BJ (cell line): Measurements from ENCODE around the gene TTC7B. TPM values are rescaled to one million over a fixed set of nuclear protein-coding genes. Genes with fewer than 3 reads are reported as not detected.

Experiments
- CTCF ChIA-PET: fragments of 350-600 bp; formaldehyde crosslinking; extraction: SDS; loops from one replicate; lab custom pipeline; 2021; ENCODE audit warnings: antibody characterized with exemption, inconsistent platforms; lab: Yijun Ruan, JAX
- POLR2A ChIA-PET: fragments of 300-600 bp; sonication (Branson Sonifier 250); formaldehyde crosslinking; extraction: SDS; loops from one replicate; lab custom pipeline; 2021; ENCODE audit warnings: antibody characterized with exemption; lab: Charles Lee
- DNase-seq: peaks from one replicate; pipeline ENCODE4 v3.0.0-alpha.2; 2011; ENCODE audit warnings: low read depth
- H3K27me3 ChIP-seq: 2 replicates; pipeline ENCODE4 v1.6.0; 2011; ENCODE audit warnings: low read length; ENCODE audit not compliant: control insufficient read depth, insufficient read depth
- H3K36me3 ChIP-seq: 2 replicates; pipeline ENCODE4 v1.5.1; 2011; ENCODE audit warnings: low read length; ENCODE audit not compliant: control insufficient read depth, insufficient read depth
- H3K4me3 ChIP-seq: 2 replicates; pipeline ENCODE4 v1.5.1; 2011; ENCODE audit warnings: low read depth, mild to moderate bottlenecking, control low read depth, low read length
- polyA plus RNA-seq: library from polyadenylated mRNA; depleted of rRNA; stranded (reverse); fragments of >200 nt; gene quantifications from 2 replicates; pipeline ENCODE4 v1.2.3, GENCODE V29; 2011; rRNA removed
- TF ChIP-seq, protein P1 (sequence below): IDR thresholded peaks from 2 replicates; pipeline ENCODE4 v1.5.1; 2011; ENCODE audit warnings: low read depth, mild to moderate bottlenecking, control low read depth, inconsistent platforms, low read length, moderate library complexity; ENCODE audit not compliant: insufficient read depth

TTC7B gene
- polyA plus RNA-seq, 1 experiment, result 46.9 TPM

- H3K36me3 ChIP-seq, result no peaks in the 10 kb centered on the region
- no peak overlapping the region for H3K4me3 ChIP-seq
- POLR2A ChIA-PET, result no interaction called here
- H3K27me3 ChIP-seq, result peaks cover 2% of the 10 kb centered on the region
- no peak for DNase-seq
- CTCF ChIA-PET, result interaction anchor here (1.1 kb wide), 1 partner anchor 10 kb away, joined by 3 read pairs; no protein-coding TSS in a partner anchor
- TF ChIP-seq, protein P1, sequence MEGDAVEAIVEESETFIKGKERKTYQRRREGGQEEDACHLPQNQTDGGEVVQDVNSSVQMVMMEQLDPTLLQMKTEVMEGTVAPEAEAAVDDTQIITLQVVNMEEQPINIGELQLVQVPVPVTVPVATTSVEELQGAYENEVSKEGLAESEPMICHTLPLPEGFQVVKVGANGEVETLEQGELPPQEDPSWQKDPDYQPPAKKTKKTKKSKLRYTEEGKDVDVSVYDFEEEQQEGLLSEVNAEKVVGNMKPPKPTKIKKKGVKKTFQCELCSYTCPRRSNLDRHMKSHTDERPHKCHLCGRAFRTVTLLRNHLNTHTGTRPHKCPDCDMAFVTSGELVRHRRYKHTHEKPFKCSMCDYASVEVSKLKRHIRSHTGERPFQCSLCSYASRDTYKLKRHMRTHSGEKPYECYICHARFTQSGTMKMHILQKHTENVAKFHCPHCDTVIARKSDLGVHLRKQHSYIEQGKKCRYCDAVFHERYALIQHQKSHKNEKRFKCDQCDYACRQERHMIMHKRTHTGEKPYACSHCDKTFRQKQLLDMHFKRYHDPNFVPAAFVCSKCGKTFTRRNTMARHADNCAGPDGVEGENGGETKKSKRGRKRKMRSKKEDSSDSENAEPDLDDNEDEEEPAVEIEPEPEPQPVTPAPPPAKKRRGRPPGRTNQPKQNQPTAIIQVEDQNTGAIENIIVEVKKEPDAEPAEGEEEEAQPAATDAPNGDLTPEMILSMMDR, result no peak
These were observed 331.9 kb downstream of the TTC7B start for GRCh38 chr14:90484291-90484690.

- TF ChIP-seq, protein P1, result no peak
- peaks cover 2% of the 10 kb centered on the region for H3K27me3 ChIP-seq
- ChIA-PET POLR2A (no interaction called here), CTCF (interaction anchor here (1.1 kb wide), 1 partner anchor 10 kb away, joined by 3 read pairs; no protein-coding TSS in a partner anchor)
- no peak overlapping the region for H3K4me3 ChIP-seq
- no peak for DNase-seq
- no peaks in the 10 kb centered on the region for H3K36me3 ChIP-seq
These were observed 332.7 kb downstream of the TTC7B start for GRCh38 chr14:90483571-90483974.

GRCh38 chr14:90483117-90483516, 333.1 kb downstream of the TTC7B start:
- ChIA-PET POLR2A (no interaction called here), CTCF (no interaction called here)
- Histone ChIP-seq H3K4me3 (no peak overlapping the region), H3K27me3 (no peaks in the 10 kb centered on the region; the same call in 1 of the 2 replicates), H3K36me3 (no peaks in the 10 kb centered on the region)
- TF ChIP-seq, protein P1, result no peak
- no peak for DNase-seq

DNA sequence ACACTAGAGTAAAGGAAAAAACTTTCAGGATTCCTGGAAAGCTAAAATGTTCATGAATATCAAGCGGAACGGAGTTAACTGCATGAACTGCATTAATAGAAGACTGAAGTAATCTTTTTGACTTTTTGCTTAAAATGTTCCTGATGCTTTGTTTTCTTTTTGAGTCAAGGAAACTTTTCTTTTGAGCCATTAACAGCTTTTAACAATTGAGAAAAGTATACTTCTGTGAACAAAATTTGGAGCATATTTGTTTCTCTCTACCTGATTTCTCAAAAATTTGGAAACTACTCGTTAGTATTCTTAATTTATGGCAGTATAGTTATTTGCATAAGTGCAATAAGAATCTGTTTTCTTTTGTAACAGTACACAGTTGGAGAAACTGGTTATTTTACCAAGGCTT, 340.9 kb downstream of the TTC7B start:
- POLR2A ChIA-PET, result no interaction called here
- no peaks in the 10 kb centered on the region for H3K27me3 ChIP-seq
- H3K36me3 ChIP-seq, result no peaks in the 10 kb centered on the region
- no peak for DNase-seq
- TF ChIP-seq, protein P1, result no peak
- CTCF ChIA-PET, result no interaction called here
- H3K4me3 ChIP-seq, result no peak overlapping the region

Other genes starting within 250 kb of the TTC7B start
- 0.22 and 0.39 TPM in 2 replicates for gene RPS6KA5, start 244.2 kb upstream of the TTC7B start, polyA plus RNA-seq